ENCODE measurements around the gene HMCES.
"Not testable (repeated sequence)": the region's sequence is repeated elsewhere in the genome, so short reads cannot be mapped to it uniquely, and the experiment has no call there.

The HMCES gene

DNA sequence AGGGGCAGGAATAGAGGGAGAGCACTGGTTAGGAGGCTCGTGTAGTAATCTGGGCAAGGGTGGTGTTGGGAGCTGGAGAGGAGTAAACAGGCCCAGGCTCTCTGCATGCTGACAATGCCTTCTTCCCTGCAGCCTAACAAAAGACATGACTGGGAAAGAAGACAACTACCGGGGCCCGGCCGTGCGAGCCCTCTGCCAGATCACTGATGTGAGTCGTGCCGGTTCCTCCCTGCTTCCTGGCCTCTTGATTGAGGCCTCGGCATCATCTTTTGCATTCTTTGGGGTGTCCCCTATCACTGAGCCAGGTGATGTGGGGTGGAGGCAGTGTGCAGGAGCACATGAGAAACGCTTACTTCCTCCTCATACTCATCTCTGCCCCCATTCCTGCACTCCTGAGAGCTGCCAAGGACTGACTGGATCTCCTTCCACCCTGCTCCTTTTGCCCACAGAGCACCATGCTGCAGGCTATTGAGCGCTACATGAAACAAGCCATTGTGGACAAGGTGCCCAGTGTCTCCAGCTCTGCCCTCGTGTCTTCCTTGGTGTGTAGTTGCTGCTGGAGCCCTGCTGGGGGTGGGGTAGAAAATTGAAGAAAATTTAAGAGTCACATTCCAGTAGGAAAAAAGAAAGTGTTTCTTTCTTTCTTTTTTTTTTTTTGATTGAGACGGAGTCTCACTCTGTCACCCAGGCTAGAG, 24.0 kb upstream of the HMCES start:
- in situ Hi-C loops (cut with MboI; ENCODE audit: low pct_unique_long_range_greater_than_20kb, low sequenced_read_pairs) = no loop called here

DNA sequence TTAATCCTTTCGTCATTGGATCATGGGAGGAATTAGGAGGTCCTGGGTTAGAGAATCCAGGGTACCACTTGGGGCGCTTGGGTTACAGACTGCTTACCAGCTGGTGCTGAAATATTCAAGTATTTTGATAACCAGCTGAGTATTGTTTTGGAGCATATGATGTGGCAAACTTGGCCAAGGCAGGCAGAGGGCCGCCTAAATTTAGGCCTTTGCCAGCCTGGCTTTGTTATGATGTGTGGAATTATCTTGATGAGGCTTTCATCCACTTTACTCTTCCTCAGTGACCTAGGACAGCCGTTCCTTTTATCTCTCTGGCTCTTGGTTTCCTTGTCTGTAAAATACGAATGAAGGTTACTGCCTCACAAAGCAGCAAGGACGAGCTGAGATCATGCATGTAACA, 22.4 kb upstream of the HMCES start:
- in situ Hi-C loops (cut with MboI; ENCODE audit: low pct_unique_long_range_greater_than_20kb, low sequenced_read_pairs) = no loop called here
- DNase-seq = no peak

More for the DNA sequence above, 24.0 kb upstream of the HMCES start:
- no peak for DNase-seq

DNA sequence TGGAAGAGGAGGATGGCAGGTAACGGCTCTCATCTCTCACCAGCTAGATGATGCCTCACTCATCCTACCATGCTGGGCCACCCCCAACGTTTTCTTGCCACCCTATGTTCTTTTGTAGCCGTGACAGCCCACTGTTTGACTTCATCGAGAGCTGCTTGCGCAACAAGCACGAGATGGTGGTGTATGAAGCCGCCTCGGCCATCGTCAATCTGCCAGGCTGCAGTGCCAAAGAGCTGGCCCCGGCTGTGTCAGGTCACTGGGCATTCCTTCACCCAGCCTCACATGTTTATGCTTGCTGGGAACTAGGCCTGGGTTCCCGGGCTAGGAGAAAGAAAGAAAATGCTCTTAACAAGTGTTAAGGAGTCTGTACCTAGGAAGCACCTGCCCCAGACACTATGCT, 21.1 kb upstream of the HMCES start:
- in situ Hi-C loops (cut with MboI; ENCODE audit: low pct_unique_long_range_greater_than_20kb, low sequenced_read_pairs) = no loop called here
- no peak for DNase-seq

DNA sequence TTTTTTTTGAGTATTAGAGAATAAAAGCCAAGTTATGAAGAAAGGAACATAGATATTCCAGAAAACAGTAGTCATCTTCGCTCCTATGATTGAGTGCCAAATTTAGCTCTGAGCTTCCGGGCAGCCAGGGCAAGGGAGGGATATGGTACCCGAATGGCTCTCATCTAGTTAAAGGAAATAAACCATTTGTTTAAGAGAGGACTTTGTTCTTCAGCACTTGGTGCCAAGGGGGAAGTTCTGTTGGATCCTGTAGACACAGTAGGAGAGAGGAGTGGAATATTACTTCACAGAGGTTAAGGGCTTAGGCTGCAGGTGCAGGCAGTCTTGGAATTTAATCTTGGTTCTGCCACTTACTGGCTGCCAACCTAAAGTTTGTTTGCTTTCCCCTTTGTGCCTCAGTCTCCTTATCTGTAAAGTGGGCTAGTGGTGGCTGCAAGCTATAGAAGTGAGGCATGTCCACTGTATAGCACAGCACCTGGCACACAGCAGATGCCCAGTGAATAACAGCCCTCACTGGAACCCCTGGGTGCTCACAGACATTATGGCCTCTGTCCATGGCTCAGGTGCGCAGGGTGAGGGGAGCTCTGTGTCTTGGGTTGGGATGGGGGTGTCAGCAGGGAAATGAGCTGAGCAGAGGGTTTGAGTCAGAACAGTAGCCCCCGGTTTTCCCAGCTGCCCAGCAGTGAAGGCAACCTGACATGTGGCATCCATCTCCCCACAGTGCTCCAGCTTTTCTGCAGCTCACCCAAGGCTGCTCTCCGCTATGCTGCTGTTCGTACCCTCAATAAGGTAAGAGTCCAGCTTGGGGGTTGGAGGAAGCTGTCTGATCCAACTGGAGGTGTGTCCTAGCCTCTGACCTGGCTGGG, 18.8 kb upstream of the HMCES start:
- DNase-seq = no peak

DNA sequence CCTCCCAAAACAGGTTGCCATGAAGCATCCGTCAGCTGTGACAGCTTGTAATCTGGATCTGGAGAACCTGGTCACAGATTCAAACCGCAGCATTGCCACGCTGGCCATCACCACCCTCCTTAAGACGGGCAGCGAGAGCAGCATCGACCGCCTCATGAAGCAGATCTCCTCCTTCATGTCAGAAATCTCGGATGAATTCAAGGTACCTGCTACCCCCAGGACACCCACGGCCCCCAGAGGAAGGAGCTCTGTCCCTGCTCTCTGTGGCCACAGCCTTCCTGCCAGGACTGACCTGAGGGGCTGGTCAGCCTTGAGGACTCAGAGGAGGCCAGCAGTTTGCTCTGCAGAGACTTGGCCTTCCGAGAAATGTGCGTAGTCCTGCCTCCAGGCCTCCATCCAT, 18.1 kb upstream of the HMCES start:
- in situ Hi-C loops (cut with MboI; ENCODE audit: low pct_unique_long_range_greater_than_20kb, low sequenced_read_pairs) = no loop called here
- no peak for DNase-seq

More for the DNA sequence above, 18.8 kb upstream of the HMCES start:
- in situ Hi-C loops (cut with MboI; ENCODE audit: low pct_unique_long_range_greater_than_20kb, low sequenced_read_pairs) = no loop called here

DNA sequence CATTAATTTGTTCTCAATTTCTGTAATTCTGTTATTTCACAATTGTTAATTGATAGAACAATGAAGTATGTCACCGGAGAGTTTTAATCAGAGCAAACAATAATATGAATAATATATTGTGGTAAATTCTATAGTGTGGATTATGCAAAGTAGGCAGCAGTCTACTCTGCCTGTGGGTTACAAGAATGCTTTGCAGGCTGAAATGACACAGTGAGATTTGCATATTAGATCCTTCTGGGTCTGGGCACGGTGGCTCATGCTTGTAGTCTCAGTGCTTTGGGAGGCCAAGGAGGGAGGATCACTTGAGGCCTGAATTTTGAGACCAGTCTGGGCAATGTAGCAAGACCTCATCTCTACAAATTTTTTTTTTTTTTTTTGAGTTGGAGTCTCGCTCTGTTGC, 16.8 kb upstream of the HMCES start:
- in situ Hi-C loops (cut with MboI; ENCODE audit: low pct_unique_long_range_greater_than_20kb, low sequenced_read_pairs) = no loop called here
- no peak for DNase-seq

DNA sequence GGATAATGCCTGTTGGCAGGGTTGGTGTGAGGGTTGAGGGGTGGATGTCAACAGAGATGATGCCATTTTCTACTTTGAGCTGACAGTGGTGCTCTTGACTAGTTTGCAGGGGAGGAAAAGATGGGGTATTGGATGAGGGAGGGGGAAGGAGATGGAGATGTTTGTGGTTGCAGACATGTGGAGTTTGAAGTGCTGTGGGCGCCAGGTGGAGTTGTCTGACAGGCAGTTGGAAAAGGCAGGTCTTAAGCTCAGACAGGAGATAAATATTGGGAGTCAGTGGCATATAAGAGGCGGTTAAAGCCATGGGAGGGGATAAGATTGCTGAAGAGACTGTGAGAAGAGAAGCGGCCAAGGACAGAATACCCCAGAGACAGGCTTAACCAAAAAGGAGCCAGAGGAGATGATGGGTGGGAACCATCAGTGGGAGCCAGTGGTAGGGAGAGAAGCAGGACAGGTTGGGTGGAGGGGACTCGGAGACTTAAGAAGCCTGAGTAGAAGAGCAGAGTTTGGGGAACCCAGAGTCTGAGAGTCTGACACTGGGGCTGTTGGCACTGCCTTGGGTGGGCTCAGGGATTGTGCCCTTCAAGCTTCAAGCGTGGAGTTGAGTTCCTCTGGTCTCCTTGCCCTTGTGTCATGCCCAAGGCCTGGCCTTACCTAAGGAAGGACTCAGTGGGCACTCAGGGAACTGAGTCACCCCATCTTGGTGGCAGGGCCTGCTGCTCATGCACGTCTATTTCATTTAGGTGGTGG, 15.3 kb upstream of the HMCES start:
- DNase-seq = no peak
- in situ Hi-C loops (cut with MboI; ENCODE audit: low pct_unique_long_range_greater_than_20kb, low sequenced_read_pairs) = no loop called here

DNA sequence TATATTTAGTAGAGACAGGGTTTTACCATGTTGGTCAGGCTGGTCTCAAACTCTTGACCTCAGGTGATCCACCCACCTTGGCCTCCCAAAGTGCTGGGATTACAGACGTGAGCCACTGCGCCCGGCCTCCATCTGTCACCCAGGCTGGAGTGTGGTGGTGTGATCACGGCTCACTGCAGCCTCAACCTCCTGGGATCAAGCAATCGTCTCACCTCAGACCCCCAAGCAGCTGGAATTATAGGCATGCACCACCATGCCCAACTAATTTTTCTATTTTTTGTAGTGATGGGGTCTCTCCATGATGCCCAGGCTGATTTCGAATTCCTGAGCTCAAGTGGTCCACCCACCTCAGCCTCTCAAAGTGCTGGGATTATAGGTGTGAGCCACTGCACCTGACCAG, 13.7 kb upstream of the HMCES start:
- DNase-seq; in situ Hi-C loops (cut with MboI; ENCODE audit: low pct_unique_long_range_greater_than_20kb, low sequenced_read_pairs): not testable (repeated sequence)

DNA sequence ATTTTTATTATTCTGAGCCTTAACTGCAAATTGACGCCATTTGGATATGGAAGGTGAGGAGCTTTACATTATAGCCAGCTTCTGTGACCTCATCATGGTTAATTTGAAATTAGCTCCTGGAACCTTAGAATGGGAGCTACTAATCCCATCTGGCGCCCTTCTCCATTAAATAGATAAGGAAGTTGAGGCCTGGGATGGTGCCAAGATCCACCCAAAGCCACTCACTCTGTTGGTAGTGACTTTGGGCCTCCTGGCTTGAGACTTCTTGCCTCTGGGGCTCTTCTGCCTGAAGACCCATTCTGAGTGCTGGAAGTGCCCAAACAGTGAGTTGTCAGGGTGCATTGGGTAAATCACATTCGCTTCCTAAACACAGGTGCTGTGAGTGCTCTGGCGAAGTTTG, 12.0 kb upstream of the HMCES start:
- no peak for DNase-seq
- in situ Hi-C loops (cut with MboI; ENCODE audit: low pct_unique_long_range_greater_than_20kb, low sequenced_read_pairs) = no loop called here

DNA sequence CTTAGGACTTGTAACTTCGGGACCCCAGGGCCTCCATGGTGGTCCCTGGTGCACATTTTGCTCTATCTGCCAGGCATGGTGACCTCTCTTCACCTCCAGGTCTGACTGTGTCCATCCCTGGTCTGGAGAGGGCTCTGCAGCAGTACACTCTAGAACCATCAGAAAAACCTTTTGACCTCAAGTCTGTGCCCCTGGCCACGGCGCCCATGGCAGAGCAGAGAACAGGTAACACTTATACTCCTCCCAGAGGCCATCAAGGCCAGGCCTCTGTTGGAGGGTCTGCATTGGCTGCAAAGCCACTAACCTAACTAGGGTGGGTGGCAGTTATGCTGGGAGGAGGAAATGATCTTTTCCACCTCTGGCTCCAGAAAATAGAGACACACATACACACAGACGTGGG, 10.3 kb upstream of the HMCES start:
- in situ Hi-C loops (cut with MboI; ENCODE audit: low pct_unique_long_range_greater_than_20kb, low sequenced_read_pairs) = no loop called here
- DNase-seq = no peak

DNA sequence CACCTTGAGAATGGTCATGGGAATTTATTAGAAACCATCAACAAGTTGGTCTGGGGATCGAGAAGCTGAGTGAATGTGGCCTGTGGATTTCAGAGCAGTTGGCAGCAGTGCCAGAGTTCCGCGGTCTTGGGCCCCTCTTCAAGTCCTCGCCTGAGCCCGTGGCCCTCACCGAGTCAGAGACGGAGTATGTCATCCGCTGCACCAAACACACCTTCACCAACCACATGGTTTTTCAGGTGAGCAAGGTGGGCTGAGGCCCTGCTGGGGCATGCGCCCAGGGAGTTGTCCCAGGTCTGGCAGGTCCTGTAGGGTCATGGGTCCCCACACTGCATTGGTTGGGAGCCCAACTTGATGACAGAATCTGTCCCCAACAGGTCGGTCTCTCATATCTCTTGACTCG, 7.0 kb upstream of the HMCES start:
- DNase-seq = no peak
- in situ Hi-C loops (cut with MboI; ENCODE audit: low pct_unique_long_range_greater_than_20kb, low sequenced_read_pairs) = no loop called here

DNA sequence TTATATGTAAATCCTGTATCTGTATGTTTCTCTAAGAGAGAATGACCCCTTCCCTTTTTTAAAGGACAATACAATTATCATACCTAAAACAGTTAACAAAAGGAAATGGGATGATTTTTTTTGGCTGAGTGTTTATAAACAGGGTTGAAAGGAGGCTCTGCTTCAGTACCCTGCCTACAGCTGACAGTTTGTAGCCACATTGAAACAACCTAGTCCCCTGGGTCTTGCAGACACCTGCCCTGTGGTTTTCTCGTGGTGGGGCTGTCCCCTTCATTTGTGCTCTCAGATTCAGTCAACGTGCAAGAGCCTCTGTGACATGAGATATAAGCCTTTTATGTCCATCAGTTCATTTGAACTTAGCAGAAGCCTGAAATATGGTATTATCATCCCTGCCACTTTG, 2.3 kb upstream of the HMCES start:
- DNase-seq = no peak
- in situ Hi-C loops (cut with MboI; ENCODE audit: low pct_unique_long_range_greater_than_20kb, low sequenced_read_pairs) = no loop called here

DNA sequence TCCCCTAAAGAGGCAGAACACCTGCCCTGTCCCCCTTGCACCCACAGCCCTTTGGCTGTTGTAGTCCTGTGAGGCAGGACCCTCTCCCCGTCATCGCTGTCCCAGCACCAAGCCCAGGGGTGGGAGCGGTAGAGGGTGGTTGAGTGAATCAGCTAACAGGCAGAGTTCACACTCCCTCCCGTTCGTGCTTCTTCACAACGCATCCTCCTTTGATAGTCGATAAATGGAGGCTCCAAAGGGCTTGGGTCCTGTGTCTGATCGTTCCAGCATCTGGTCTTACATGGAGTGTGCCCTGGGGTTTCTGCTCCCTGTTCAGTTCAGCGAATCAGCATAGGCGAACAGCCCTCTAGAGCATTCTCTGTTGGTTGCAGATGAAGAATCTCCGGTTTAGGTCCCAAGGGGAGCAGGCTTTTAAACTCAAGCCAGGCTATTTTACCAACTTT, 820 bp upstream of the HMCES start:
- DNase-seq = no peak
- in situ Hi-C loops (cut with MboI; ENCODE audit: low pct_unique_long_range_greater_than_20kb, low sequenced_read_pairs) = no loop called here

DNA sequence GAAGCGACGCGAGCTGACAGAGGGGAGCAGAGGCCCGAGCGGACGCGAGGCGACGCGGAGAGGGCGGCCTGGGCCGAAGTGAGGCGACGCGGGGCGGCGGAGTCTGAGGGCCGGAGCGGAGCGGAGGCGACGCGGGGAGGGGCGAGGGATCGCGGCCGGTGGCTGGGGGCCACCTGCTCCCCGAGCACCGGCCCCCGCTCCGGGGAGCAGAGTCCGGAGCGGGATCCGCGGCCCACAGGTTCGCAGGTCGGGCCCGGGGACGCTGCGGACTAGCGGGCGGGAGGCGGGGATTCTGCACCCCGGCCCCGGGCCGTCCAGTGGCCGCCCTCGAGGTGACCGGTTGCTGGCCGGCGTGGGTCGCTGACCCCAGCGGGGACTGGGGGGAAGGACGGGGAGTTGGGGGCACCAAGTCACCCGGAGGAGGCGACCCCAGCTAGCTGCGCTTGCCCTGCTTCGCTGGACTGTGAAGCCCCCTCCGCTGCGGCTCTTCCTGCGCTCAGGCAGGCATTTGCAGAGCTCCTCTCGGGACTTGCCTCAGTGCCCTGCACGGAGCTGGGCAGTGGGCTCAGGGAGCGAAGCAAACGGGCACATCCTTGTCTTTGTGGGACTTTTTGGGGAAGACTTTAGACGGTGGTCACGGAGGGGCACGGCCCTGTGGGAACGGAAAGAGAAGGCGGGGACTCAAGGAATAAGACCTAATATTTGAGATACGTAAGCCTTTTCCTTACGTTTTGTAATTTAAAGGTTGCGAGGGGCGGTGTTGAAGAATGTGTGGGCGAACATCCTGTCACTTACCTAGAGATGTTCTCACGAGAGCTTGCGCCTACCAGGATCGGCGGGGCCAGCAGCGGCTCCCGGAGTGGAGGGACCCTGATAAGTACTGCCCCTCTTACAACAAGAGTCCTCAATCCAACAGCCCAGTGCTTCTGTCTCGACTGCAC, 566 bp downstream of the HMCES start:
- in situ Hi-C loops (cut with MboI; ENCODE audit: low pct_unique_long_range_greater_than_20kb, low sequenced_read_pairs) = no loop called here
- peak; percentile 59 for DNase-seq

DNA sequence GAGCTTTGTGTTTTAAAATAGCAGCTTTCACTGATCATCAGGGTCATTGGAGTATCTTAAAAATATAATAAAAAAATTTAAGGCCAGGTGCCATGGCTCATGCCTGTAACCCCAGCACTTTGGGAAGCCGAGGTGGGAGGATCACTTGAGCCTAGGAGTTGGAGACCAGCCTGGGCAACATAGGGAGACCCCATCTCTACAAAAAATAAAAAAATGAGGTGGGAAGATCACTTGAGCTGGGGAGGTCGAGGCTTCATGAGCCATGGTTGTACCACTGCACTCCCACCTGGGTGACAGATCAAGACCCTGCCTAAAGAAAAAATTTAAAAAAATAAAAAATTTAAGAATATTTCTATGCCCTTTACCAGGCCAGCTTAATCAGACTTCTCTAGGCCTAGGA, 1.5 kb downstream of the HMCES start:
- DNase-seq = no peak
- in situ Hi-C loops (cut with MboI; ENCODE audit: low pct_unique_long_range_greater_than_20kb, low sequenced_read_pairs) = no loop called here

DNA sequence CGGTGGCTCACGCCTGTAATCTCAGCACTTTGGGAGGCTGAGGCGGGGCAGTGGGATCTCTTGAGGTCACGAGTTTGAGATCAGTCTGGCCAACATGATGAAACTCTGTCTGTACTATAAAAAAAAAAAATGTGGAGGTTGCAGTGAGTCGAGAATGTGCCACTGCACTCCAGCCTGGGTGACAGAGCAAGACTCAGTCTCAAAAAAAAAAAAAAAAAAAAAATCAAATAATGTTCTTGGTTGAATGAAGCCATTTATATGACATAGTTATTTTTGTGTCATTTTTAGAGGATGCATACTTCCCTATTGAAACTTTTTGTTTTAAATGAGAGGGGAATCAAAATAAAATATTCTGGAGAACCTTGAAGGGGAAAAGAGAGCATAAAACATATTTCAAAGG, 3.1 kb downstream of the HMCES start:
- in situ Hi-C loops (cut with MboI; ENCODE audit: low pct_unique_long_range_greater_than_20kb, low sequenced_read_pairs) = no loop called here
- no peak for DNase-seq

DNA sequence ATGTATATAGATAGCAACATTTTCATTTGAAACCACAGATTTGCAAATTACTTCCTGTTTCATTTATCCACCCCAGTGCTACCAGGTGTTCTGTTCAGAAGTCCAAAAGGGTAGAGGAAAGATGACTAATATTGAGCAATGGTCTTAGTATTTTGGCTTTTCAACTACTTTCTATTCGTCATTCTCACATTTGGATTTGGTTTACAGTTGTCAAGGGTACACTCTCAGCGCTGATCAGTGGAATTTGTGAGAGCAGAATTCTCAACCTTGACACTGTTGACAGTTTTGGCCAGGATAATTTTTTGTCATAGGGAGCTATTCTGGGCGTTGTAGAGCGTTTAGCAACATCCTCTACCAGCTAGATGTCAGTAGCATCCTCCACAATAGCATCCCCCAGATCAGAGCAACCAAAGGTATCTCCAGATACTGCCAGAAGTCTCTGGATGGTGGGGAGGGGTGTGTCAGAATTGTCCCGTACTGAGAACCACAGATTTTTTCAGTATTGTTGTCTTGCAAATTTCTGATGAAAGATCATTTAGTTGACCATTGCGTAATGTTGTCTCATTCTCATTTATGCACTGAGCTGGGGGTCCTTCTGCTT, 4.2 kb downstream of the HMCES start:
- no peak for DNase-seq
- in situ Hi-C loops (cut with MboI; ENCODE audit: low pct_unique_long_range_greater_than_20kb, low sequenced_read_pairs) = no loop called here

DNA sequence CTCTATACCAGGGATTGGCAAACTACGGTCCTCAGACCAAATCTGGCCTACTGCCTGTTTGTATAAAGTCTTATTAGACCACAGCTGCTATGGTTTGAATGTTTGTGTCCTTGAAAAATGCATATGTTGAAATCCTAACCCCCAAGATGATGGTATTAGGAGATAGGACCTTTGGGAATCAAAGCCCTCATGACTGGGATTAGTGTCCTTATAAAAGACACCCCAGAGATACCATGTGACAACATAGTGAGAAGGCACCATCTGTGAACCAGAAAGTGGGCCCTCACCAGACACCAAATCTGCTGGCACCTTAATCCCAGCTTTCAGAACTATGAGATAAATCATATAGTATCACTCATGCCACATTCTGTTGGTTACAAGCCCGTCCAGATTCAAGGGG, 7.4 kb downstream of the HMCES start:
- in situ Hi-C loops (cut with MboI; ENCODE audit: low pct_unique_long_range_greater_than_20kb, low sequenced_read_pairs) = no loop called here
- no peak for DNase-seq

DNA sequence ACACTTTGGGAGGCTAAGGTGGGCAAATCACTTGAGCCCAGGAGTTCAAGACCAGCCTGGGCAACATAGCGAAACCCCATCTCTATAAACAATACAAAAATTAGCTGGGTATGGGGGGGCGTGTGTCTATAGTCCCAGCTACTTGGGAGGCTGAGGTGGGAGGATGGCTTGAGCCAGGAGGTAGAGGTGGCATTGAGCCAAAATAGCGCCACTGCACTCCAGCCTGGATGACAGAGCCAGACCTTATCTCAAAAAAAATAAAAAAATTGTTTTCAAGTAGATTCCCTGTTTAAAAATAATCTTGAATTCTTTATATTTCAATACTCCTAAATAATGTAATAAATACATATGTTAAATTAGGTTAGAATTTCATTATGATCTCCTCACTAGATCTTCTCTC, 9.8 kb downstream of the HMCES start:
- no peak for DNase-seq
- in situ Hi-C loops (cut with MboI; ENCODE audit: low pct_unique_long_range_greater_than_20kb, low sequenced_read_pairs) = no loop called here

Measured in KBM-7 (cell line).